Neutrophil (primary cell): ENCODE measurements around the gene RCSD1.
A peak's percentile ranks its signal among the peaks of the same experiment; 100 is the strongest.

ENCODE experiments used
- H3K27ac ChIP-seq: fragments of 200-600 bp; sonication (generic); 2 replicates; pipeline ENCODE4 v1.5.1; 2016; ENCODE audit warnings: mild to moderate bottlenecking, moderate library complexity
- H3K27me3 ChIP-seq: fragments of 200-600 bp; sonication (generic); 2 replicates; pipeline ENCODE4 v1.6.0; 2016; ENCODE audit warnings: mild to moderate bottlenecking
- H3K36me3 ChIP-seq: fragments of 200-600 bp; sonication (generic); 2 replicates; pipeline ENCODE4 v1.5.1; 2017
- H3K4me1 ChIP-seq, 2 experiments: fragments of 200-600 bp in 1 of 2; sonication (generic) in 1 of 2; 1 replicate in 1 of 2; 2 replicates in 1 of 2; pipeline versions ENCODE4 v1.5.1 to v1.6.1; 2013 to 2016; ENCODE audit warnings: low read depth in 1 of 2, low read length in 1 of 2, mild to moderate bottlenecking in 1 of 2, moderate library complexity in 1 of 2; ENCODE audit not compliant: control insufficient read depth in 1 of 2, insufficient read depth in 1 of 2
- H3K4me3 ChIP-seq, 2 experiments: fragments of 200-600 bp in 1 of 2; sonication (generic) in 1 of 2; 1 replicate in 1 of 2; 2 replicates in 1 of 2; pipeline ENCODE4 v1.5.1; 2013 to 2016; ENCODE audit warnings: low read depth in 1 of 2, low read length in 1 of 2, mild to moderate bottlenecking in 1 of 2, moderate library complexity in 1 of 2
- H3K9me3 ChIP-seq: fragments of 200-600 bp; sonication (generic); 2 replicates; pipeline ENCODE4 v1.5.1; 2016
- CTCF ChIP-seq: fragments of 200-600 bp; sonication (generic); IDR thresholded peaks from 2 replicates; pipeline ENCODE4 v1.5.1; 2016; ENCODE audit warnings: antibody characterized with exemption

RCSD1 gene

GRCh38 chr1:167627865-167628641 lies 2.0 kb upstream of the RCSD1 start:
- Histone ChIP-seq H3K4me1 (peaks cover 62 to 64% of the 10 kb centered on the region in 2 experiments), H3K9me3 (no peaks in the 10 kb centered on the region), H3K27me3 (no peaks in the 10 kb centered on the region), H3K27ac (peak overlapping the region; percentile 99), H3K4me3 (peak overlapping the region; percentile 32 to 90), H3K36me3 (no peaks in the 10 kb centered on the region)
- no peak for TF ChIP-seq CTCF

- H3K9me3 ChIP-seq: no peaks in the 10 kb centered on the region
- peaks cover 70 to 73% of the 10 kb centered on the region in 2 experiments for H3K4me1 ChIP-seq
- peak overlapping the region; percentile 88 to 90 for H3K4me3 ChIP-seq
- no peak for TF ChIP-seq CTCF
- H3K27ac ChIP-seq: peak overlapping the region; percentile 99
- peaks cover under 1% of the 10 kb centered on the region for H3K36me3 ChIP-seq
- H3K27me3 ChIP-seq: no peaks in the 10 kb centered on the region
These were observed 1.1 kb upstream of the RCSD1 start for GRCh38 chr1:167628741-167629515.

- Histone ChIP-seq H3K4me1 (peaks cover 84 to 88% of the 10 kb centered on the region in 2 experiments), H3K27ac (peak overlapping the region; percentile 99)
These were observed 745 bp downstream of the RCSD1 start for GRCh38 chr1:167630568-167631385.

GRCh38 chr1:167631386-167631935 lies 1.4 kb downstream of the RCSD1 start:
- Histone ChIP-seq H3K4me1 (peaks cover 86 to 91% of the 10 kb centered on the region in 2 experiments), H3K27me3 (no peaks in the 10 kb centered on the region), H3K27ac (peak overlapping the region; percentile 99), H3K4me3 (peak overlapping the region; percentile 88 to 90), H3K9me3 (no peaks in the 10 kb centered on the region), H3K36me3 (peaks cover 24% of the 10 kb centered on the region)
- TF ChIP-seq CTCF: no peak

More at GRCh38 chr1:167630568-167631385, 745 bp downstream of the RCSD1 start:
- TF ChIP-seq CTCF: no peak
- Histone ChIP-seq H3K36me3 (peaks cover 19% of the 10 kb centered on the region), H3K4me3 (peak overlapping the region; percentile 88 to 90), H3K27me3 (no peaks in the 10 kb centered on the region), H3K9me3 (no peaks in the 10 kb centered on the region)
